Right lobe of liver (tissue), 6 donors: ENCODE data around the gene CNPY1. TPM values are rescaled to one million over a fixed set of nuclear protein-coding genes. Genes with fewer than 3 reads are reported as not detected.
"Not testable (repeated sequence)": the region's sequence is repeated elsewhere in the genome, so short reads cannot be mapped to it uniquely, and the experiment has no call there.

Experiments used
- ATAC-seq, 4 donors: fragments of 200-7000 bp; cut with Tn5 transposase; one replicate each; pipeline ENCODE4 v1.9.1; 2020; ENCODE audit warnings: mild to moderate bottlenecking in 4 of 4, moderate library complexity in 4 of 4
- DNase-seq, 3 donors: peaks; one replicate each; pipeline ENCODE4 v3.0.0-alpha.2; 2020
- H3K27ac ChIP-seq, 3 donors: fragments of 200-600 bp; one replicate each; pipeline ENCODE4 v1.8.0; 2022
- H3K27me3 ChIP-seq, 2 donors: fragments of 200-600 bp; one replicate each; pipeline ENCODE4 v1.8.0; 2022
- H3K36me3 ChIP-seq, 4 donors: fragments of 200-600 bp; sonication (generic) in 1 of 4; one replicate each; pipeline versions ENCODE4 v1.5.1 to v1.8.0; 2017 to 2022; ENCODE audit warnings: control low read depth in 1 of 4
- H3K4me1 ChIP-seq, 4 donors: fragments of 200-600 bp; sonication (generic) in 1 of 4; one replicate each; pipeline versions ENCODE4 v1.5.1 to v1.8.0; 2017 to 2022; ENCODE audit warnings: control low read depth in 1 of 4
- H3K4me3 ChIP-seq, 3 donors: fragments of 200-600 bp; one replicate each; pipeline ENCODE4 v1.8.0; 2022
- H3K9me3 ChIP-seq, 4 donors: fragments of 200-600 bp; sonication (generic) in 1 of 4; one replicate each; pipeline versions ENCODE4 v1.5.1 to v1.8.0; 2017 to 2022; ENCODE audit warnings: control low read depth in 1 of 4
- CTCF ChIP-seq, 4 donors: fragments of 200-600 bp in 3 of 4; fragments of 450-650 bp in 1 of 4; IDR thresholded peaks; one replicate each; pipeline versions ENCODE4 v1.5.1 to v1.8.0; 2016 to 2022; ENCODE audit warnings: antibody characterized with exemption in 4 of 4, mild to moderate bottlenecking in 2 of 4
- POLR2A ChIP-seq: fragments of 450-650 bp; IDR thresholded peaks from one replicate; pipeline ENCODE4 v1.6.1; 2017; ENCODE audit warnings: antibody characterized with exemption, mild to moderate bottlenecking
- WGBS: methylation state at CpG from one replicate; pipeline ENCODE4 v1.1.6; 2018; ENCODE audit warnings: low coverage, low lambda C conversion rate; ENCODE audit not compliant: insufficient coverage; ENCODE audit errors: missing lambda C conversion rate; 5-methylcytosine and 5-hydroxymethylcytosine counted together
- intact Hi-C, 2 donors: fragments of 100-400 bp; cut with DNase I; formaldehyde crosslinking; loops; one replicate each; pipeline versions ENCODE4 v1.11.2 to v1.14.1; 2022
- long read RNA-seq: library from polyadenylated mRNA; unstranded; transcript quantifications from one replicate; pipeline ENCODE4 v2.0.0, GENCODE V29; 2019
- total RNA-seq, 6 experiments: library from RNA; depleted of rRNA in 2 of 6; stranded (reverse); fragments of >200 nt in 2 of 6; fragmentation: NEBNext Ultra II Directional in 3 of 6; extraction: Animal tissue kit (Norgen Biotek cat#: 25700) in 3 of 6; gene quantifications; one replicate each; pipeline versions ENCODE4 v1.1.0 to v1.2.4, GENCODE V29; 2016 to 2023
- donor health status: DM: no; HTN: yes; CAD: no.
- donor health status: DM: no; HTN: no; CAD: no.
- donor health status: DM: no; HTN: no; CAD: no.
- donor health status: DM: no; HTN: yes; CAD: no.
- donor health status: DM: no; HTN: yes; CAD: no.

The CNPY1 gene
- total RNA-seq = under 1 TPM in 1 of 6 experiments, not detected in 5; 0.19 TPM
- long read RNA-seq = 0 reads

- ATAC-seq = peak in 2 of 4 donors; percentile 51 to 54
- 44% methylated on average over 1 of the region's 1 CpG for WGBS
- Histone ChIP-seq H3K27ac (peak within 1 kb of the TSS; percentile 70 to 79 (median 72)), H3K4me1 (peaks cover 0 to 20% (median 9%) of the 10 kb centered on the region in 4 donors)
- H3K27me3 ChIP-seq, DNase-seq, H3K36me3 ChIP-seq, intact Hi-C loops, H3K4me3 ChIP-seq, H3K9me3 ChIP-seq: not testable (repeated sequence)
Measured at GRCh38 chr7:155546449-155546848, at the start of gene CNPY1. Gene CNPY1 (minus strand): TSS chr7:155546559. CDS start chr7:155545929, 630 bp downstream.

GRCh38 chr7:155594961-155595366 lies 48.6 kb upstream of the CNPY1 start:
- H3K27me3 ChIP-seq = no peaks in the 10 kb centered on the region
- DNase-seq (peak; percentile 68 to 87 (median 80)), ATAC-seq (peak; percentile 66 to 85 (median 82))
- WGBS = 20% methylated on average over 1 of the region's 3 CpGs
- H3K36me3 ChIP-seq = no peaks in the 10 kb centered on the region
- H3K27ac ChIP-seq = peak overlapping the region in 1 of 3 donors; percentile 48
- peaks cover 0 to 37% (median 8%) of the 10 kb centered on the region in 4 donors for H3K4me1 ChIP-seq
- H3K4me3 ChIP-seq = no peak overlapping the region
- intact Hi-C loops = no loop called here
- H3K9me3 ChIP-seq = no peaks in the 10 kb centered on the region
- TF ChIP-seq POLR2A (peak; percentile 28), CTCF (IDR thresholded peaks at IDR 0.05) (peak in 2 of 4 donors; percentile 3 to 7)

- Histone ChIP-seq H3K27me3 (no peaks in the 10 kb centered on the region), H3K27ac (peak overlapping the region in 1 of 3 donors; percentile 29), H3K4me3 (no peak overlapping the region), H3K4me1 (peaks cover 0 to 37% (median 8%) of the 10 kb centered on the region in 4 donors), H3K9me3 (no peaks in the 10 kb centered on the region), H3K36me3 (no peaks in the 10 kb centered on the region)
- intact Hi-C loops = no loop called here
- no peak for TF ChIP-seq CTCF (IDR thresholded peaks at IDR 0.05)
- TF ChIP-seq POLR2A = no peak
- DNase-seq (peak in 1 of 3 donors; percentile 48), ATAC-seq (peak in 1 of 4 donors; percentile 2)
- WGBS = 20% methylated on average over 1 of the region's 6 CpGs
Measured at GRCh38 chr7:155594163-155594732, 47.9 kb upstream of the CNPY1 start.

GRCh38 chr7:155593461-155594162 lies 47.3 kb upstream of the CNPY1 start:
- Histone ChIP-seq H3K27ac (peak overlapping the region in 1 of 3 donors; percentile 8), H3K36me3 (no peaks in the 10 kb centered on the region), H3K9me3 (no peaks in the 10 kb centered on the region), H3K4me1 (peaks cover 0 to 33% (median 7%) of the 10 kb centered on the region in 4 donors), H3K27me3 (no peaks in the 10 kb centered on the region), H3K4me3 (no peak overlapping the region)
- ATAC-seq (no peak), DNase-seq (peak in 1 of 3 donors; percentile 52)
- intact Hi-C loops = no loop called here
- WGBS = 59% methylated on average over 8 of the region's 15 CpGs
- no peak for TF ChIP-seq POLR2A
- TF ChIP-seq CTCF (IDR thresholded peaks at IDR 0.05) = no peak
